ENCODE data around the gene PAK4.

PAK4 gene

GRCh38 chr19:39165857-39166256 lies 40.3 kb downstream of the PAK4 start:
- no peak for DNase-seq (ENCODE audit: low read depth in 2 of 2)

GRCh38 chr19:39166571-39167391 lies 41.2 kb downstream of the PAK4 start:
- DNase-seq (ENCODE audit: low read depth in 2 of 2), result no peak

GRCh38 chr19:39167461-39168257 lies 42.1 kb downstream of the PAK4 start:
- DNase-seq (ENCODE audit: low read depth in 2 of 2), result no peak

- no peak for DNase-seq (ENCODE audit: low read depth in 2 of 2)
Observed at GRCh38 chr19:39168258-39169142, 42.9 kb downstream of the PAK4 start.

GRCh38 chr19:39169143-39169810 lies 43.7 kb downstream of the PAK4 start:
- DNase-seq (ENCODE audit: low read depth in 2 of 2), result no peak

- no peak for DNase-seq (ENCODE audit: low read depth in 2 of 2)
Observed at GRCh38 chr19:39170386-39171231, 45.0 kb downstream of the PAK4 start.

- DNase-seq (ENCODE audit: low read depth in 2 of 2), result no peak
Observed at GRCh38 chr19:39171479-39172465, 46.2 kb downstream of the PAK4 start.

- no peak for DNase-seq (ENCODE audit: low read depth in 2 of 2)
Observed at GRCh38 chr19:39172700-39173501, 47.3 kb downstream of the PAK4 start.

- no peak for DNase-seq (ENCODE audit: low read depth in 2 of 2)
Observed at GRCh38 chr19:39173502-39173991, 48.0 kb downstream of the PAK4 start.

- no peak for DNase-seq (ENCODE audit: low read depth in 2 of 2)
Observed at GRCh38 chr19:39174142-39174541, 48.6 kb downstream of the PAK4 start.

GRCh38 chr19:39174558-39175544 lies 49.3 kb downstream of the PAK4 start:
- DNase-seq (ENCODE audit: low read depth in 2 of 2), result no peak

- DNase-seq (ENCODE audit: low read depth in 2 of 2), result no peak
Observed at GRCh38 chr19:39175564-39175963, 50.0 kb downstream of the PAK4 start.

GRCh38 chr19:39177110-39177699 lies 51.6 kb downstream of the PAK4 start:
- no peak for DNase-seq (ENCODE audit: low read depth in 2 of 2)

GRCh38 chr19:39177736-39178135 lies 52.1 kb downstream of the PAK4 start:
- no peak for DNase-seq (ENCODE audit: low read depth in 2 of 2)

- no peak for DNase-seq (ENCODE audit: low read depth in 2 of 2)
Observed at GRCh38 chr19:39178296-39179006, 52.9 kb downstream of the PAK4 start.

- no peak for DNase-seq (ENCODE audit: low read depth in 2 of 2)
Observed at GRCh38 chr19:39179754-39180153, 54.2 kb downstream of the PAK4 start.

Measured in stimulated activated CD4-positive, alpha-beta T cell treated with anti-CD3 and anti-CD28 coated beads, Interleukin-12 subunit alpha, Interleukin-12 subunit beta, amount 100 ng/mL, for 24 hours (primary cell).